CD4-positive, alpha-beta memory T cell (primary cell): ENCODE data around the gene SLC24A2. TPM values are rescaled to one million over a fixed set of nuclear protein-coding genes. Genes with fewer than 3 reads are reported as not detected.

Experiments
- CTCF ChIA-PET: fragments of 350-600 bp; sonication (Branson Sonifier 250); formaldehyde crosslinking; loops from one replicate; lab custom pipeline; 2021; ENCODE audit warnings: inconsistent platforms; ENCODE audit not compliant: partially characterized antibody; lab: Charles Lee
- POLR2A ChIA-PET: fragments of 350-600 bp; sonication (Branson Sonifier 250); formaldehyde crosslinking; loops from one replicate; lab custom pipeline; 2021; ENCODE audit not compliant: partially characterized antibody; lab: Charles Lee
- DNase-seq, 5 donors: peaks; one replicate each; pipeline versions ENCODE4 v3.0.0 to v3.0.0-alpha.2; 2020 to 2022; ENCODE audit warnings: mixed read lengths in 1 of 5
- H3K27ac ChIP-seq: one replicate; pipeline ENCODE4 v1.7.0; 2013; ENCODE audit warnings: low read depth, low read length
- H3K27me3 ChIP-seq: 2 replicates; pipeline ENCODE4 v1.7.0; 2013; ENCODE audit warnings: mild to moderate bottlenecking, low read length, moderate library complexity; ENCODE audit not compliant: insufficient read depth
- H3K36me3 ChIP-seq: 2 replicates; pipeline ENCODE4 v1.7.0; 2013; ENCODE audit warnings: mild to moderate bottlenecking, low read length, moderate library complexity; ENCODE audit not compliant: insufficient read depth
- H3K4me1 ChIP-seq: 2 replicates; pipeline ENCODE4 v1.7.0; 2013; ENCODE audit warnings: mild to moderate bottlenecking, low read length, moderate library complexity; ENCODE audit not compliant: insufficient read depth
- H3K4me3 ChIP-seq, 2 donors: one replicate each; pipeline ENCODE4 v1.7.0; 2013; ENCODE audit warnings: low read length in 2 of 2, mild to moderate bottlenecking in 1 of 2
- H3K9me3 ChIP-seq, 2 donors: one replicate each; pipeline ENCODE4 v1.7.0; 2013; ENCODE audit warnings: low read length in 2 of 2, control low read depth in 1 of 2; ENCODE audit not compliant: control insufficient read depth in 1 of 2
- H3K27ac Mint-ChIP-seq, 7 donors: one replicate each; pipeline ENCODE4 v1.8.0; 2020 to 2021; ENCODE audit warnings: mixed read lengths in 7 of 7, mild to moderate bottlenecking in 6 of 7, inconsistent platforms in 3 of 7, moderate library complexity in 3 of 7
- H3K27me3 Mint-ChIP-seq, 2 donors: one replicate each; pipeline ENCODE4 v1.8.0; 2020 to 2021; ENCODE audit warnings: mixed read lengths in 2 of 2
- H3K36me3 Mint-ChIP-seq, 2 donors: one replicate each; pipeline ENCODE4 v1.8.0; 2020 to 2021; ENCODE audit warnings: mixed read lengths in 2 of 2, inconsistent platforms in 1 of 2, mild to moderate bottlenecking in 1 of 2
- H3K4me1 Mint-ChIP-seq, 4 donors: one replicate each; pipeline ENCODE4 v1.8.0; 2020 to 2021; ENCODE audit warnings: mixed read lengths in 4 of 4, mild to moderate bottlenecking in 1 of 4
- H3K4me3 Mint-ChIP-seq, 8 donors: one replicate each; pipeline ENCODE4 v1.8.0; 2020 to 2021; ENCODE audit warnings: mixed read lengths in 8 of 8, mild to moderate bottlenecking in 7 of 8, moderate library complexity in 6 of 8, inconsistent platforms in 3 of 8
- H3K9me3 Mint-ChIP-seq, 8 donors: one replicate each; pipeline ENCODE4 v1.8.0; 2020 to 2021; ENCODE audit warnings: mixed read lengths in 8 of 8, mild to moderate bottlenecking in 5 of 8, inconsistent platforms in 3 of 8, moderate library complexity in 1 of 8
- intact Hi-C: fragments of 100-400 bp; cut with micrococcal nuclease; formaldehyde crosslinking; loops from one replicate; pipeline ENCODE4 v1.15.1; 2023
- polyA plus RNA-seq, 2 donors: library from polyadenylated mRNA; unstranded; fragments of 300-500 nt; fragmentation: Illumina TruSeq; gene quantifications; one replicate each; pipeline ENCODE4 v1.2.3, GENCODE V29; 2021
- total RNA-seq, 2 experiments: library from RNA; stranded (reverse); gene quantifications; one replicate each; pipeline ENCODE4 v1.2.3, GENCODE V29; 2021

The SLC24A2 gene
- total and polyA plus RNA-seq, 4 experiments from 2014 or later: not detected

DNA sequence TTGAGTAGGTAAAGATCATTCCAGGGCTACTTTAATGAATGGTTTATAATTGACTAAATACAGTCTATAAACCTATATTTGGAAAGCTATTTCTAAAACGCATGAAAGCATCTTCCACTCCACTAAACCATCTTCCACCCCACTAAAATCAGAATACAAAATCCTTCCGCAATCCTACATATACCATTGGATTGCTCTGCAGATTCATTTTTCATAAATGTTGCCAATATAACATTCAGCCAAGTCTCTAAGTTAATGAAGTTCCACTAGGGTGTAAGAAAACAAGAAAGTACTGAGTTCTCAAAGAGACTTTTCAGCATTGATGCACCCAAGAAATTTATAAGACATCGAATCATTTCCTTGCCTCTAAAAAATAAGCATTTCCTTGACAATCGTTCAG is 4.7 kb downstream of the SLC24A2 start:
- ChIA-PET CTCF (no interaction called here), POLR2A (no interaction called here)
- Mint-ChIP-seq H3K36me3 (no peaks in the 10 kb centered on the region), H3K4me1 (no peaks in the 10 kb centered on the region), H3K27ac (no peak overlapping the region), H3K4me3 (no peak overlapping the region), H3K9me3 (peaks cover 0 to 5% (median 0%) of the 10 kb centered on the region in 8 donors), H3K27me3 (peaks cover 14 to 16% of the 10 kb centered on the region in 2 donors)
- H3K9me3 ChIP-seq: no peaks in the 10 kb centered on the region
- no peak for DNase-seq
- intact Hi-C loops: no loop called here
- H3K27me3 ChIP-seq: no peaks in the 10 kb centered on the region
- no peak overlapping the region for H3K4me3 ChIP-seq
- no peaks in the 10 kb centered on the region for H3K4me1 ChIP-seq
- no peaks in the 10 kb centered on the region for H3K36me3 ChIP-seq
- no peak overlapping the region for H3K27ac ChIP-seq

DNA sequence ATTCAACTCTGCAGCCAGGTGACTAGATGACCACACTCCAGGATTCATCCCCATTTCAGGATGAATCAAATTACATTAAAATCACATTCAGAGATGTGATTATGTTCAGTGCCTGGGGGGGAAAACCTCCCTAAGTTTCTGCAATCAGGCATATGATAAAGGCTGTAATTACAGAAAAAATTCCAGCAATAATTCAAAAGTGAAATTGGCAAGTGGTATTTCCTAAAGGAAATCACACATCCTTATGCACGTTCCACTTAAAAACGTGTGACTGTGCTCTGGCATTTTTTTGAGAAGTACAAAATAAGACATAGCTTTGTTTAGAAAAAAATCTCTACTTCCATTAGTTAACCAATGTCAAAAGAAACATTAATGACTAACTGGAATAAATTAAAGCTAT is 5.3 kb downstream of the SLC24A2 start:
- Mint-ChIP-seq H3K27me3 (peaks cover 12 to 15% of the 10 kb centered on the region in 2 donors), H3K9me3 (peaks cover 0 to 3% (median 0%) of the 10 kb centered on the region in 8 donors), H3K4me3 (no peak overlapping the region), H3K27ac (no peak overlapping the region), H3K4me1 (no peaks in the 10 kb centered on the region), H3K36me3 (no peaks in the 10 kb centered on the region)
- H3K36me3 ChIP-seq: no peaks in the 10 kb centered on the region
- H3K4me3 ChIP-seq: no peak overlapping the region
- intact Hi-C loops: no loop called here
- POLR2A ChIA-PET: no interaction called here
- CTCF ChIA-PET: no interaction called here
- no peaks in the 10 kb centered on the region for H3K4me1 ChIP-seq
- H3K9me3 ChIP-seq: no peaks in the 10 kb centered on the region
- H3K27ac ChIP-seq: no peak overlapping the region
- H3K27me3 ChIP-seq: no peaks in the 10 kb centered on the region
- DNase-seq: no peak

DNA sequence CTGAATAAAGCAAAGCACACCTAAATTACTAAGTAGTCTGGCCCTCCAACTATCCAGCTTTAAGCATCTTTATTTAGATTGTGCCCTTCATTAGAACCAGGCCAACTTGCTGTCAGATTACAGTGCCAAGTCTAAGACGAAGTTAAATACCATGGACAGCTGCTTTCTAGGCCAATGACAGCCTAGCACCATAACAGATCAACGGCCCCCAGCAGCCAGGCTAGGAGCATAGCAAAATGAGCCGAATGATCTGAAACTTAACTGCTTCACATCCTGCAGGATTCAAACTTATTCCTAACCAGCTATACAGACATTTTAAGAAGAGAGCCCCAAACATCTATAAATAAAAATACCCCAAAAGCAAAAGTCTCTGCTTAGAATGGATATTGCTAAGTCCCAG is 6.8 kb downstream of the SLC24A2 start:
- CTCF ChIA-PET: no interaction called here
- H3K9me3 ChIP-seq: no peaks in the 10 kb centered on the region
- H3K4me1 ChIP-seq: no peaks in the 10 kb centered on the region
- no peaks in the 10 kb centered on the region for H3K36me3 ChIP-seq
- no peak for DNase-seq
- intact Hi-C loops: no loop called here
- Mint-ChIP-seq H3K27ac (no peak overlapping the region), H3K9me3 (peaks cover 0 to 3% (median 0%) of the 10 kb centered on the region in 8 donors), H3K36me3 (no peaks in the 10 kb centered on the region), H3K4me1 (no peaks in the 10 kb centered on the region), H3K4me3 (no peak overlapping the region), H3K27me3 (peaks cover 5 to 8% of the 10 kb centered on the region in 2 donors)
- H3K27ac ChIP-seq: no peak overlapping the region
- H3K27me3 ChIP-seq: no peaks in the 10 kb centered on the region
- POLR2A ChIA-PET: no interaction called here
- H3K4me3 ChIP-seq: no peak overlapping the region

DNA sequence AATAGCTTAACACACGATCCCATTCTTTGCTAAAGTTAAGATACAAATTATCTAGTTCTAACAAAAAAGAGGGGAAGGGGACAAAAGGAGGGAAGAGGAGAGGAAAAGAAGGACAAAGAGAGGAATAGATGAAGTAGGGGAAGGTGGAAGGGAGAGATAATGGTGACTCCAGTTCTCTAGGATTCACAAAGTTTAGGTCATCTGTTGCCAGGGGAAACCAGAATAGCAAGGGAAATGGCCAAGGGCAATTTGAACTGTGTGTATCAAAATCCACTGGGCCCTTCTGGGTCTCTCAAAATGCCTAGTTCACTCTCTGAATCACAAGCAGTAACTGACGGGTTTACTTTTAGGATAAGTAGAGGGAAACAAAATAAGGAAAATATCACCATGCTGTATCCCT is 7.6 kb downstream of the SLC24A2 start:
- intact Hi-C loops: no loop called here
- no peaks in the 10 kb centered on the region for H3K36me3 ChIP-seq
- Mint-ChIP-seq H3K4me3 (no peak overlapping the region), H3K4me1 (no peaks in the 10 kb centered on the region), H3K36me3 (no peaks in the 10 kb centered on the region), H3K27ac (no peak overlapping the region), H3K9me3 (peaks cover 0 to 3% (median 0%) of the 10 kb centered on the region in 8 donors), H3K27me3 (peaks cover 4 to 5% of the 10 kb centered on the region in 2 donors)
- CTCF ChIA-PET: no interaction called here
- H3K9me3 ChIP-seq: no peaks in the 10 kb centered on the region
- H3K4me1 ChIP-seq: no peaks in the 10 kb centered on the region
- POLR2A ChIA-PET: no interaction called here
- H3K4me3 ChIP-seq: no peak overlapping the region
- no peaks in the 10 kb centered on the region for H3K27me3 ChIP-seq
- no peak for DNase-seq
- H3K27ac ChIP-seq: no peak overlapping the region

DNA sequence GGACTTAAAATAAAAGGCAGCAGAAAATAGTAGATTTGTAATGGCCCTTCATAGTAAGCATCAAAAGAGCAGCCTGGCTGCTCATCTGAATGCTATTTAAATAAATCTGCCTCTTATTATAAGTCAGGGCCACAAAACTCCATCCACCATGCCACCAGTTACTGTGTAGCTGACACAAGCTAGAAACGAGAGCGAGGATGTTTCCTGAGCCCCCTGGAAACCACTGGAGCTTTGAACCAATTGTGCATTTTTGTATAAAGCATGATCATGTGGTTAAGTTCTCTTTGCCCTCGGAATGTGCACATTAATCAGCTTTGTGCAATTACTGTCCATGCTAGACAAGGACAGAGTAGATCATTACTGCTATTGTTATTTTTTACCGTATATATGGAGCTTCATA is 17.4 kb downstream of the SLC24A2 start:
- H3K4me3 ChIP-seq: no peak overlapping the region
- peaks cover 0 to 3% (median under 1%) of the 10 kb centered on the region in 8 donors for H3K9me3 Mint-ChIP-seq
- DNase-seq: no peak
- H3K36me3 Mint-ChIP-seq: no peaks in the 10 kb centered on the region
- POLR2A ChIA-PET: no interaction called here
- H3K27me3 Mint-ChIP-seq: peaks cover 0 to 7% of the 10 kb centered on the region in 2 donors
- no peak overlapping the region for H3K27ac ChIP-seq
- CTCF ChIA-PET: no interaction called here
- no peaks in the 10 kb centered on the region for H3K9me3 ChIP-seq
- H3K36me3 ChIP-seq: no peaks in the 10 kb centered on the region
- no peaks in the 10 kb centered on the region for H3K4me1 Mint-ChIP-seq
- intact Hi-C loops: no loop called here
- no peak overlapping the region for H3K4me3 Mint-ChIP-seq
- no peak overlapping the region for H3K27ac Mint-ChIP-seq
- H3K27me3 ChIP-seq: no peaks in the 10 kb centered on the region
- no peaks in the 10 kb centered on the region for H3K4me1 ChIP-seq

DNA sequence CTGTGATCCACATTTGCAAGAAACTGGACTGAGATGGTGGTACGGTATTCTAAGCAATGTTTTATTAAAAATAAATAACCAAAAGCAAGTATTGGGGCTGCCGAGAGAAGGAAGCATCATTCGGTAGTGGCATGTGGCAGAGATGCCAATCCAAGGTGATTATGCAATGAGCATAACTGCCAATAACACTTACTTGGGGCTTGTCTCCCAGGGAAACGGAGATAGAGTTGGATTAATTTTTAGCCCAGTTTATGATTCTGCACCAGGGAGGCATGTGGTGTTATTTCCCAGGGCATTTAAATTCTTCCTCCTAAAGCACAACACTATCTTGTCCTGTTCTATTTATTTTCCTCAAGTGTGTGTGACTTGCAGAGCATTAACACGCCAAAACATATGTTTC is 17.9 kb downstream of the SLC24A2 start:
- Mint-ChIP-seq H3K9me3 (peaks cover 0 to 5% (median 2%) of the 10 kb centered on the region in 8 donors), H3K27ac (no peak overlapping the region), H3K4me3 (no peak overlapping the region), H3K27me3 (peaks cover 0 to 7% of the 10 kb centered on the region in 2 donors), H3K4me1 (no peaks in the 10 kb centered on the region), H3K36me3 (no peaks in the 10 kb centered on the region)
- DNase-seq: no peak
- Histone ChIP-seq H3K27me3 (no peaks in the 10 kb centered on the region), H3K36me3 (no peaks in the 10 kb centered on the region), H3K27ac (no peak overlapping the region), H3K4me3 (no peak overlapping the region), H3K9me3 (no peaks in the 10 kb centered on the region), H3K4me1 (no peaks in the 10 kb centered on the region)
- POLR2A ChIA-PET: no interaction called here
- CTCF ChIA-PET: no interaction called here
- intact Hi-C loops: no loop called here

DNA sequence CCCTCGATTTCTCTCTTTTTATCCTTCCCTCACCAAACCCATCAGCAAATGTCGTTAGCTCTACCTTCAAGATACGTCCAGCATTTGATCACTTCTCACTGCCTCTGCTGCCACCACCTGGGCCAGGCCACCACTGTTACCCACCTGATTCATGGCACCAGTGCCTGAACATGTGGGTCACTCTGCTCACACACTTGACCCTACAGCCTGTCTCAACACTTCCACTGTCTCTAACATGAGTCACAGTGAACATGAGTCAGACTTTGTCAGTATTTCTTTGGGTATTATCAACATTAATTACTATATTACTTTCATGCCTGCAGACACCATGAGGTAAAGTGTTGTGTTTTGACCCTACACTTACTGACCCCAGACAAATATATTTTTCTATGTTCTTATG is 19.6 kb downstream of the SLC24A2 start:
- H3K9me3 ChIP-seq: no peaks in the 10 kb centered on the region
- H3K27ac ChIP-seq: no peak overlapping the region
- H3K4me1 Mint-ChIP-seq: no peaks in the 10 kb centered on the region
- ChIA-PET POLR2A (no interaction called here), CTCF (no interaction called here)
- H3K4me1 ChIP-seq: no peaks in the 10 kb centered on the region
- no peak overlapping the region for H3K4me3 ChIP-seq
- peaks cover 3 to 22% (median 15%) of the 10 kb centered on the region in 8 donors for H3K9me3 Mint-ChIP-seq
- no peak overlapping the region for H3K27ac Mint-ChIP-seq
- no peaks in the 10 kb centered on the region for H3K36me3 ChIP-seq
- no peak for DNase-seq
- intact Hi-C loops: no loop called here
- H3K4me3 Mint-ChIP-seq: no peak overlapping the region
- H3K36me3 Mint-ChIP-seq: no peaks in the 10 kb centered on the region
- H3K27me3 ChIP-seq: no peaks in the 10 kb centered on the region
- peaks cover 0 to 7% of the 10 kb centered on the region in 2 donors for H3K27me3 Mint-ChIP-seq

DNA sequence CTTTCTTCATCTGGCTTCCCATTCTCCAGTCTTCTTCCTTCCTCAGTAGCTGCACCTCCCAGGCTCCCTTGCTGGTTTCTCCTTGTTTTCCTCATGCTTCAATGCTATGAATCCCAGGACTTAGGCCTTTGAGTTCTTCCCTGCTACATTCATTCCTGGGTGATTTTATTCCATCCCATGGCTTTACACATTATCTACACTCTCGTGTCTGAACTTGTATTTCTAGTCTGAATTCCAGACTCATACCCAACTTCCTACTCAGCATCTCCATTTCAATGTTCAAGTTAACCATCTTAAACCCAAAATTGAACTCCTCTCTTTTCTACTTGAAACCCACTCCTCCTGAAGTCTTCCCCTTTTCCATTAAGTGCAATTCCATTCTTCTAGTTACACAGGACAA is 20.0 kb downstream of the SLC24A2 start:
- intact Hi-C loops: no loop called here

More for the DNA sequence above, 20.0 kb downstream of the SLC24A2 start:
- Histone ChIP-seq H3K27me3 (no peaks in the 10 kb centered on the region), H3K4me3 (no peak overlapping the region), H3K4me1 (no peaks in the 10 kb centered on the region), H3K36me3 (no peaks in the 10 kb centered on the region), H3K27ac (no peak overlapping the region), H3K9me3 (no peaks in the 10 kb centered on the region)
- H3K27ac Mint-ChIP-seq: no peak overlapping the region
- CTCF ChIA-PET: no interaction called here
- peaks cover 0 to 7% of the 10 kb centered on the region in 2 donors for H3K27me3 Mint-ChIP-seq
- POLR2A ChIA-PET: no interaction called here
- no peak overlapping the region for H3K4me3 Mint-ChIP-seq
- peaks cover 3 to 24% (median 15%) of the 10 kb centered on the region in 8 donors for H3K9me3 Mint-ChIP-seq
- DNase-seq: no peak
- no peaks in the 10 kb centered on the region for H3K4me1 Mint-ChIP-seq
- no peaks in the 10 kb centered on the region for H3K36me3 Mint-ChIP-seq
